IPS-NIHi7 (cell line): ENCODE results near the gene GRIK2.
"Not testable (repeated sequence)": the region's sequence is repeated elsewhere in the genome, so short reads cannot be mapped to it uniquely, and the experiment has no call there.

Source experiments
- DNase-seq: peaks from one replicate; pipeline ENCODE4 v3.0.0; 2012; ENCODE audit warnings: mixed read lengths; ENCODE audit errors: extremely low spot score

The GRIK2 gene

GRCh38 chr6:101393251-101393828 is at the start of gene GRIK2:
Gene GRIK2 (plus strand): TSS chr6:101393708.
- DNase-seq, result peak; percentile 65

GRCh38 chr6:101344885-101345284 is 48.6 kb upstream of the GRIK2 start:
- peak; percentile 20 for DNase-seq

- DNase-seq, result no peak
These were observed 44.7 kb upstream of the GRIK2 start for GRCh38 chr6:101348816-101349215.

GRCh38 chr6:101350631-101351030 is 42.9 kb upstream of the GRIK2 start:
- DNase-seq, result not testable (repeated sequence)

DNA sequence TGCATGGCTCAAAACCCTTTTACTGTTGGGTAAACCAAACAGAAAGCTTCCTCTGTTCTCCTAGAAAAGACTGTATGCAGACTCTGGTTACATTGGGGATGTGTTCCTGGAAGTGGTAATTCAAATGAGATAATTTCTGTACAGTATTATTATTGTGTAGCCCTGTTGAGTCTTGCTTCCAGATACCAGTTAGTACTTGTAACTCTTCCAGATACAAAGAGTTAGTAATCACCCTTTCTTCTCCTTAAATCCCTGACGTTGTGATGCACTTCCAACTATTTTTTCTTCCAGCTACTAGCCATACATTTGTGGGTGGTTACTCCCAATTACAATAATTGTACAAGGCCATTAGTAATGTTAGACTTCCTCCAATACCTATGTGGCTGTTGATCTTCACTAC is 42.3 kb upstream of the GRIK2 start:
- no peak for DNase-seq

GRCh38 chr6:101352316-101352715 is 41.2 kb upstream of the GRIK2 start:
- DNase-seq, result no peak

DNA sequence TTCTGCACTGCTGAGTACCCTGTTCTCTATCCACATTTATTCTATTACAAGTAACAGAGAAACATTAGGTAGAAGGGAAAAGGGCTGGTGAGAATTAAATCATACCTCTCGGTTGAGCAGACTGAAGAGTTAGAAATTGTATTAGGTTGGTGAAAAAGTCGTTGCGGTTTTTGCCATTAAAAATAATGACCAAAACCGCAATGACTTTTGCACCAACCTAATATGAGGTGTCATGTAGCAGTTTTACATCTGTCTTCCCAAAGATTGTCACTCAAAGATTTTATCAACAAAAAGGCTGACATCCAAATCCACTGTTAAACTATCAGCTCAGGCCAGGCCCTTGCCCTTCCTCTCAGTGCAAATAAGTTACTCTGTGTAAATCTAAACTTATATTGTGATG is 28.3 kb upstream of the GRIK2 start:
- DNase-seq, result no peak

- no peak for DNase-seq
These were observed 13.6 kb upstream of the GRIK2 start for GRCh38 chr6:101379926-101380325.

DNA sequence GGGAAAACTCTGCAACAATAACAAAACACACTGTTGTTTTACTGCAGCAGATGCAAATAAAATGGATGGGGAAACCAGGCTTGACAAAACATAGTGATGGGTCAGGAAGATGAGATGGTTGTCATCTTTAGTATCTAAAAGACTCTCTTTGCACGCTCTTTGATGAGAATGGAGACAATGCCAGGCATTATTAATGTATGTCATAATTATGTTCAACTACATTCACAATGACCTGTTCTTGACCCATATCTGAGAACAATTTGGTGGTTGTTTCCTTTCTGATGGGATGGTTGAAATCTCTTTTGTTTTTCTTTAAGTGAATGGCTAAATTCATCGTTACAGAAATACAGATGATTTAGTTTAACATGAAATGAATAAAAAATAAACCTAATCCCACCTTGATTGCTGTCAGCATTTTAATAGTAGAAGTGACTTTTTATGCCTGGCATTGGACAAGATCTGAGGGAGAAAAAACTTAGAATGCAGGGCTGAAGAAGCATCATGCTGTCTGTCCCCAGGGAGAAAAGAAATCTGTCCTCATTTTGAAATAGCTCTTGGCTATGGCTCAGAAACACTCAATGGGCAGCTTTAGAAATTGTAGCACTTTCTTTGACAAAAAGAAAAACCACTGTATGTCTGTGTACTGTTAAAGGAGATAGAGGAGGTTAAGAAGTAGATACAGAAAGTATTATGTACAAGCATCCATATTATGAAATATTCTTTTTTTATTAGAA is 12.4 kb upstream of the GRIK2 start:
- no peak for DNase-seq

- DNase-seq, result not testable (repeated sequence)
These were observed 9.8 kb upstream of the GRIK2 start for GRCh38 chr6:101383747-101384146.

DNA sequence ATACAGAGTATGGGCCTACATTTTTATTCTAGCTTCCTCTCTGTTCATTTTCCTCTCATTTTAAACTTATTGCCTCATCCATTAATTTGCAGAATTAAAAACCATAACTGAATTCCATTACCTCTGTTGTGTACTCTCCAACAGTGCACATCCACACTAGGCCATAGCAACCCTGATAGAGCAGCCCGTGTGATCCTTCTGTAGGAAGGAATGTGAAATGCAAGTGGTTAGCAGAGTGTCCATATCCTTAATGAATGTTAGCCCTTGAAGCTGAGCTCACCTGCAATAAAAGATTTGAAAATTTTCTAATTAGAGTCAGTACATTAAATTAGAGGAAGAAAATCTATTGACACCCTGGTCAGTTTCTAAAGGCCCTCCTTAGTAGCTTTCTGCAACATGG is 6.5 kb upstream of the GRIK2 start:
- peak; percentile 38 for DNase-seq

- DNase-seq, result peak; percentile 39
These were observed 1.5 kb upstream of the GRIK2 start for GRCh38 chr6:101391772-101392585.

GRCh38 chr6:101392586-101393230 is 800 bp upstream of the GRIK2 start:
- DNase-seq, result peak; percentile 17

DNA sequence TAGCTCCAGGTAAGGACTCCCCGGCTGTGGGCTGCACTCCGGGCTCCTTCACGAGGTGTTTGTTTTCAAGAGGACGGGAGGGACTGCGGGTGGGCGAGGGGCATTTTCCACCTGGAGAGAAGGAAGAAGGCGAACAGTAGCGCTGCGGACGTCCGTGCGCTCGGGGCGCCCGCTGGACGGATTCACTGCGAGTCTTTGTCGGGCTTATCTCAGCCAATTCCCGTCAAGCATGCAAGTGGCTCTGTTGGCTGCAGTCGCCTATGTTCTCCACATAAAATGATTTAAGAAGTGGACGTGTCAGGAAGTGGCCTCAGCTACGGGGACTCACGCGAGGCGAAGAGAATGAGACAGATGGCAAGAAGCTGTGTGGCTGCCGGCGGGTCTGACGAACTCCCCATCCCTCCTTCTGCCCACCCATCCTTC is 332 bp downstream of the GRIK2 start:
- DNase-seq, result no peak

- no peak for DNase-seq
These were observed 1.4 kb downstream of the GRIK2 start for GRCh38 chr6:101394936-101395335.

DNA sequence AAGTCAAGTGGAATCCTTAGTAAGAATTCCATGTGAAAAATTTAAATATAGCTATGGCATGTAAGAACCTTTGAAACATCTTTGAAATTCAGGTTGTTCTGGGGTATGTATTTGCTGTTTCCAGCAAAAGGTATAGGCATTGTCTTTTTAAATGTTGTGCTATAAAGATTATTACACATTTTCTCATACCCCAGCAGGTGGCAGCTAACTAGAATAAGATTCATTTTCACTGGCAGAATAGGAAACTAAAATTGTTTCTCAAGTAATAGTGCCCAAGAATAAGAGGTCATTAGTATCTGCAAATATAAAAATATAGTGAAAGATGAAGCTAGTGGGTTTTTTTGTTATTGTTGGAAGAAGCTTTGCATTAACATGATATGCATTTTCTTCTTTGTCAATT is 1.8 kb downstream of the GRIK2 start:
- DNase-seq, result no peak

DNA sequence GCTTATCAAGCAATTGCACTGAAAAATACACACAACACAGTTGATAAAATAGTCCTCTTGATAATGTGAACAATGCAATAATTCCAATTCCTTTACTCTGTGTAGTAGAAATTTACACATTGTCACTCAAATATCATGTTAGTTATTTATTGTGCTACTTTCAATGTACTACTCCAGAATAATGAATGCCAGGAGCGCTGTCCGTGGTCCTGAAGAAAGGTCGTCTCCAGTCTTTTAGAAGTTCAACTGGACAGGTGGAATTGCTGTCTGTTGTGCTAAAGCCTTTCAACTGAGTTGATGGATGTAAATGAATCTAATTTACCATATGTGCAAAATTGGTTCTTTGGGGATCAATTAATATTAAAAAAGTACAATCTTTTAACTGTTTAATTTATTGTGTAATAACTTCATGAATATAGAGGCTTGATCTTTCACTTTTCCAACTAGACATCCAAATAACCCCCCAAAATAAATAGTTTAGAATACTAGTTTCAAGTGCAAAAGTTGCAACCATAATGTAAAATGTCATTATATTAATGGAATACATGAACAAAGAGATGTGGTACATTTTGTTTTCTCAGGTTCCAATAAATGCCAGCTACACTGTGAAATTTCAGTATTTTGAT is 3.2 kb downstream of the GRIK2 start:
- DNase-seq, result peak; percentile 24

- peak; percentile 46 for DNase-seq
These were observed 3.7 kb downstream of the GRIK2 start for GRCh38 chr6:101397199-101397598.

- DNase-seq, result no peak
These were observed 5.5 kb downstream of the GRIK2 start for GRCh38 chr6:101398716-101399615.

DNA sequence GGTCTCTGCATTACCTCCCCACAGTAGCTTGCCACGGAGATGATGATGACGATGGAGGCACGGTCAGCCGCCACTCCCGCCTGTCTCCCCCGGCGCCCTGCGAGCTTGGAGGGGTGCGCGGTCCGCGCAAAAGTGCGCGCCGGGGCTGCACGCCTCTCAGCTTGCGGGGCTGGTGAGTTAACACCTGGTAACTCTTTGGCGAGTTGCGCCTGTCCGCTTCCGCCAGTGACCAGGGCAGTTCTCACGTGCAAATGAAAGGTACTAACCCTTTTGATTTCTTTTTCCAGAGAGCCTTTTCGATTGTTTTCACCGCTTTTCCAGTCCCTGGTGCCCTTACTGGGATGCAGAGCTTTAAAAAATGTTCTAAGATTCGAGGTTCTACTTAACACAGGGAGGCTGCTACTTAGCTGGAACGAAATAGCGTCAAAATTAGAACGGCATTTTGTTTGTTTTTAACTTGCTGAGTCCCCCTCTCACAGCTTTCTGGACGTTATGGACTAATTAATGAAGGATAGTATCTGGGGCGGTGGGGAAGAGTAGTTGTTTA is 6.2 kb downstream of the GRIK2 start:
- DNase-seq, result no peak
